HG02588 (cell line): ENCODE data around the gene MROH2A.

ENCODE experiments used
- ATAC-seq: cut with Tn5 transposase; IDR thresholded peaks from one replicate; pipeline ENCODE4 v1.9.1; 2021; ENCODE audit warnings: mild to moderate bottlenecking, moderate library complexity; ENCODE audit not compliant: unreplicated experiment

MROH2A gene

GRCh38 chr2:233833345-233833744, 55.2 kb downstream of the MROH2A start:
- no peak for ATAC-seq

- ATAC-seq: no peak
These were observed 57.4 kb downstream of the MROH2A start for GRCh38 chr2:233835230-233836186.

GRCh38 chr2:233836359-233836758, 58.2 kb downstream of the MROH2A start:
- ATAC-seq: no peak

- no peak for ATAC-seq
These were observed 59.6 kb downstream of the MROH2A start for GRCh38 chr2:233837694-233838229.

- ATAC-seq: no peak
These were observed 60.1 kb downstream of the MROH2A start for GRCh38 chr2:233838251-233838650.

GRCh38 chr2:233838726-233839446, 60.8 kb downstream of the MROH2A start:
- no peak for ATAC-seq

- no peak for ATAC-seq
These were observed 61.3 kb downstream of the MROH2A start for GRCh38 chr2:233839447-233839820.

- ATAC-seq: no peak
These were observed 62.4 kb downstream of the MROH2A start for GRCh38 chr2:233840520-233840919.

- no peak for ATAC-seq
These were observed 63.1 kb downstream of the MROH2A start for GRCh38 chr2:233841183-233841582.

- no peak for ATAC-seq
These were observed 66.1 kb downstream of the MROH2A start for GRCh38 chr2:233844064-233844807.

- ATAC-seq: no peak
These were observed 66.7 kb downstream of the MROH2A start for GRCh38 chr2:233844836-233845235.

- ATAC-seq: no peak
These were observed 67.4 kb downstream of the MROH2A start for GRCh38 chr2:233845301-233846060.

GRCh38 chr2:233846387-233847247, 68.5 kb downstream of the MROH2A start:
- no peak for ATAC-seq

GRCh38 chr2:233847248-233847898, 69.2 kb downstream of the MROH2A start:
- no peak for ATAC-seq

GRCh38 chr2:233848276-233848675, 70.1 kb downstream of the MROH2A start:
- no peak for ATAC-seq

- ATAC-seq: no peak
These were observed 71.6 kb downstream of the MROH2A start for GRCh38 chr2:233849607-233850271.

GRCh38 chr2:233850745-233851144, 72.6 kb downstream of the MROH2A start:
- ATAC-seq: no peak

- ATAC-seq: no peak
These were observed 73.0 kb downstream of the MROH2A start for GRCh38 chr2:233851169-233851568.
